SK-N-MC (cell line): Measurements from ENCODE around the gene EXO1.

ENCODE experiments used
- EZH2 ChIP-seq: fragments of 200-600 bp; sonication (generic); IDR thresholded peaks from one replicate; pipeline ENCODE4 v1.6.1; 2017; ENCODE audit warnings: antibody characterized with exemption
- FOXP2 ChIP-seq: optimal IDR thresholded peaks from 2 replicates; pipeline ENCODE3; 2011; ENCODE audit warnings: mild to moderate bottlenecking, moderate library complexity; ENCODE audit not compliant: insufficient read depth; ENCODE audit errors: extremely low read length, control extremely low read depth
- POLR2AphosphoS5 ChIP-seq: IDR thresholded peaks from 2 replicates; pipeline ENCODE4 v1.6.1; 2012; ENCODE audit warnings: mild to moderate bottlenecking, low read depth, low read length, borderline replicate concordance

GRCh38 chr1:241822846-241823245 is 25.2 kb upstream of the EXO1 start:
- TF ChIP-seq EZH2: no peak
- TF ChIP-seq POLR2AphosphoS5: no peak
- no peak for TF ChIP-seq FOXP2
